Skeletal muscle tissue (tissue), 4 donors: ENCODE data around the gene STMN1. TPM values are rescaled to one million over a fixed set of nuclear protein-coding genes. Genes with fewer than 3 reads are reported as not detected.

Experiments used
- H3K27ac ChIP-seq: one replicate; pipeline ENCODE4 v1.7.0; 2013; ENCODE audit warnings: mild to moderate bottlenecking, low read depth, low read length, inconsistent platforms
- H3K27me3 ChIP-seq, 3 donors: one replicate each; pipeline ENCODE4 v1.7.0; 2013; ENCODE audit warnings: low read length in 3 of 3; ENCODE audit not compliant: control insufficient read depth in 3 of 3, insufficient read depth in 3 of 3
- H3K36me3 ChIP-seq, 3 donors: one replicate each; pipeline ENCODE4 v1.7.0; 2013; ENCODE audit warnings: low read length in 3 of 3; ENCODE audit not compliant: control insufficient read depth in 3 of 3, insufficient read depth in 3 of 3
- H3K4me1 ChIP-seq, 3 donors: one replicate each; pipeline ENCODE4 v1.7.0; 2013; ENCODE audit warnings: low read length in 3 of 3, mild to moderate bottlenecking in 3 of 3; ENCODE audit not compliant: control insufficient read depth in 3 of 3, insufficient read depth in 3 of 3
- H3K4me3 ChIP-seq, 3 donors: one replicate each; pipeline ENCODE4 v1.7.0; 2013; ENCODE audit warnings: low read length in 3 of 3
- H3K9ac ChIP-seq, 3 donors: one replicate each; pipeline ENCODE4 v1.7.0; 2013; ENCODE audit warnings: low read length in 3 of 3, mild to moderate bottlenecking in 3 of 3, moderate library complexity in 2 of 3, low read depth in 1 of 3
- H3K9me3 ChIP-seq, 3 donors: one replicate each; pipeline ENCODE4 v1.7.0; 2013; ENCODE audit warnings: low read length in 3 of 3; ENCODE audit not compliant: control insufficient read depth in 3 of 3
- total RNA-seq: library from RNA; depleted of rRNA; stranded (reverse); fragments of >200 nt; gene quantifications from one replicate; pipeline ENCODE4 v1.2.3, GENCODE V29; 2014
- donor health status: Osteomylitis.

Gene STMN1
- total RNA-seq, 1 donor from 2014 or later = 90.3 TPM

GRCh38 chr1:25922056-25922970 lies 16.1 kb upstream of the STMN1 start:
- peak overlapping the region; percentile 36 to 69 (median 63) for H3K9ac ChIP-seq
- no peaks in the 10 kb centered on the region for H3K36me3 ChIP-seq
- H3K27me3 ChIP-seq = peaks cover 0 to 21% (median 17%) of the 10 kb centered on the region in 3 donors
- H3K4me3 ChIP-seq = peak overlapping the region; percentile 68 to 87 (median 76)
- peak overlapping the region; percentile 27 for H3K27ac ChIP-seq
- no peaks in the 10 kb centered on the region for H3K9me3 ChIP-seq
- H3K4me1 ChIP-seq = peaks cover 13 to 17% (median 16%) of the 10 kb centered on the region in 3 donors

DNA sequence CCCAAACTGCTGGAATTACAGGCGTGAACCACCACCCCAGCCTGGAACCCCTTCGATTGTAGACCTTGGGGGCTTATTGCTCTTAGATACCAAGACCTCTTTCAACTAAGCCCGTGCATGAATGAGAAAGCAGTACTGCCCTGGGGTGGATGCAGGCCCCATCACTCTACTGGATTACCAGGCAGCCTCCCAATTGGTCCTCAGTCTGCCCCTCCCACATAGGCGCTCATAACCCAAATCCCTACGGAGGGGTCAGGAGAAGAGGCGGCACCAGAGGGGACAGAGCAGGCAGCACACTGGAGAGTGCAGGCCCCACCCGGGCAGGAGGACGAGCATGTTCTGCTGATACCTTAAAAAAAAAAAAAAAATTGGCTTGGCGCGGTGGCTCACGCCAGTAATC lies 12.4 kb upstream of the STMN1 start:
- no peak overlapping the region for H3K9ac ChIP-seq
- H3K27me3 ChIP-seq = peaks cover 0 to 12% (median 11%) of the 10 kb centered on the region in 3 donors
- H3K4me3 ChIP-seq = no peak overlapping the region
- H3K27ac ChIP-seq = no peak overlapping the region
- H3K9me3 ChIP-seq = no peaks in the 10 kb centered on the region
- H3K4me1 ChIP-seq = peaks cover 13 to 16% (median 14%) of the 10 kb centered on the region in 3 donors
- no peaks in the 10 kb centered on the region for H3K36me3 ChIP-seq

- no peaks in the 10 kb centered on the region for H3K9me3 ChIP-seq
- H3K4me1 ChIP-seq = peaks cover 8 to 11% (median 9%) of the 10 kb centered on the region in 3 donors
- H3K4me3 ChIP-seq = no peak overlapping the region
- H3K9ac ChIP-seq = no peak overlapping the region
- H3K27me3 ChIP-seq = peaks cover 0 to 11% (median 8%) of the 10 kb centered on the region in 3 donors
- H3K36me3 ChIP-seq = no peaks in the 10 kb centered on the region
- no peak overlapping the region for H3K27ac ChIP-seq
These were observed 11.8 kb upstream of the STMN1 start for GRCh38 chr1:25917996-25918395.

GRCh38 chr1:25916460-25916859 lies 10.2 kb upstream of the STMN1 start:
- Histone ChIP-seq H3K27ac (no peak overlapping the region), H3K4me3 (no peak overlapping the region), H3K9ac (no peak overlapping the region), H3K36me3 (no peaks in the 10 kb centered on the region), H3K4me1 (no peaks in the 10 kb centered on the region), H3K27me3 (no peaks in the 10 kb centered on the region), H3K9me3 (no peaks in the 10 kb centered on the region)

GRCh38 chr1:25914074-25914995 lies 8.1 kb upstream of the STMN1 start:
- Histone ChIP-seq H3K9ac (no peak overlapping the region), H3K27me3 (no peaks in the 10 kb centered on the region), H3K36me3 (no peaks in the 10 kb centered on the region), H3K4me1 (no peaks in the 10 kb centered on the region), H3K4me3 (no peak overlapping the region), H3K9me3 (no peaks in the 10 kb centered on the region), H3K27ac (no peak overlapping the region)

DNA sequence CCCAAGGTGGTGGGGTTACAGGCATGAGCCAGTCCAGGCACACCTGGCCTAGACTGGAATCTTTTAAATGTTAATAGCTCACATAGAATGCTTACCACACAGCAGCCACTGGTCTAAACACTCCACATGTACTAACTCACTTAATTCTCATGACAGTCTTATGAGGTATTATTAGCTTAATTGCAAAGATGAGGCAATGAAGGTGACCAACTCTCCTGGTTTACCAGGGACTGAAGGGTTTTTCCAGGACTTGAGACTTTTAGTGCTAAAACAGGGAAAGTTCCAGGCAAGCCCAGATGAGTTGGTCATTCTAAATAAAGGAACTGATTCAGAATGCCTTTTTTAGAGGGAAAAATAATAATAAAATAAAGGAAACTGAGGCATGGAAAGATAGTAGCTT lies 7.0 kb upstream of the STMN1 start:
- Histone ChIP-seq H3K27ac (no peak overlapping the region), H3K36me3 (no peaks in the 10 kb centered on the region), H3K4me3 (no peak overlapping the region), H3K9me3 (no peaks in the 10 kb centered on the region), H3K27me3 (no peaks in the 10 kb centered on the region), H3K9ac (no peak overlapping the region), H3K4me1 (no peaks in the 10 kb centered on the region)

DNA sequence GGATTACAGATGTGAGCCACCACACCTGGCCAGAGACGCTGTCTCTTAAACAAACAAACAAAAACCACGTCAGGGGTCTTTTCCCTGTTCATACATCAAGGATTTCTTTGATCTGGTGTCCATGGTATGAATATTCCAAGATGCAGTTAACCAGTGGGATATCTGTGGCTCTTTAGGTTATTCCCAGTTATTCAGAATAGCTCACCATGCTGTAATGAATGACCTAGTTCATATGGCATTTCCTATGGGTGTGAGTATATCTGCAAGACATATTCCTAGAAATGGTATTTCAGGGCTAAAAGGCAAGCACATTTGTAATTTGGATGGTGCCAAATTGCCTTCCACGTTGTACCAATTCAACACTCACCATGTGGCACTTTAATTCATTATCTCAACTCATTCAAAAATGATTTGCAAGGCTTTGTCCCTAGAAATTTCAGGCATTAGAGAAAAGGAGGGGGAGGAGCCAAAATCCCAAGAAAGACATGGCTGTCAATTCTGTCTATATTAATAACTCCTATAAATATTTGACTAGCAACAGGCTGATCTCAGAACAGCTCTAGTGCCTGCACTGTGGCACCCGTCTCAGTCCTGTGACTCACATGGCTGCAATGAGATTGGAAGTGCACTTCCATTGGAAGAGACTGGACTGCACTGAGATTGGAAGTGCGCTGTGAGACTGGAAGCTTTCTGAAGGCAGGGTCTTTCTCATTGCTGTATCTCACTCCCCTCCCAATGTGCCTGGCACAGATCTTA lies 6.0 kb upstream of the STMN1 start:
- Histone ChIP-seq H3K9me3 (no peaks in the 10 kb centered on the region), H3K27me3 (no peaks in the 10 kb centered on the region), H3K27ac (no peak overlapping the region), H3K9ac (no peak overlapping the region), H3K4me3 (no peak overlapping the region), H3K36me3 (no peaks in the 10 kb centered on the region), H3K4me1 (no peaks in the 10 kb centered on the region)

DNA sequence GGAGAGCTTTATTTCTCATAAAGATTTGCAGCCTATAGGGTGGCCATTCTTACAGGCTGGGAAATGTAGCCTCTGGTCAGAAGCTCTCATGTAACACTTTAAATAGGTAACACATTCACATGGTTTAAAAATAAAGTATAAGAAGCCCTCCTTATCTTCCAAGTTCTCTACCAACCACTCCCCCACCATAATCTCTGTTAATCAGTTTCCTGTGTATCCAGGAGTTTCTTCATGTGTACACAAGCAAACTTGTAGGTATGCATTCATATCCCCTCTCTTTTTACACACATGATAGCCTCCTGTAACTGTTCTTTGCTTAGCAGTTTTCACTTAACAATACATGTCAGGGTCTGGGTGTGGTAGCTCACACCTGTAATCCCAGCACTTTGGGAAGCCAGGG lies 4.9 kb upstream of the STMN1 start:
- no peak overlapping the region for H3K27ac ChIP-seq
- H3K36me3 ChIP-seq = no peaks in the 10 kb centered on the region
- H3K9me3 ChIP-seq = no peaks in the 10 kb centered on the region
- H3K9ac ChIP-seq = no peak overlapping the region
- peaks cover 0 to 8% (median 6%) of the 10 kb centered on the region in 3 donors for H3K4me1 ChIP-seq
- no peak overlapping the region for H3K4me3 ChIP-seq
- H3K27me3 ChIP-seq = no peaks in the 10 kb centered on the region

GRCh38 chr1:25909040-25909439 lies 2.8 kb upstream of the STMN1 start:
- peaks cover 6 to 10% (median 7%) of the 10 kb centered on the region in 3 donors for H3K4me1 ChIP-seq
- no peak overlapping the region for H3K4me3 ChIP-seq
- H3K27me3 ChIP-seq = no peaks in the 10 kb centered on the region
- H3K36me3 ChIP-seq = no peaks in the 10 kb centered on the region
- H3K9ac ChIP-seq = no peak overlapping the region
- no peak overlapping the region for H3K27ac ChIP-seq
- no peaks in the 10 kb centered on the region for H3K9me3 ChIP-seq
